Measurements from ENCODE around the gene PXN. TPM values are rescaled to one million over a fixed set of nuclear protein-coding genes. Genes with fewer than 3 reads are reported as not detected.

The PXN gene
- total RNA-seq, 6 experiments from 2014 or later, result 15.1 to 32.6 (median 24.1) TPM

DNA sequence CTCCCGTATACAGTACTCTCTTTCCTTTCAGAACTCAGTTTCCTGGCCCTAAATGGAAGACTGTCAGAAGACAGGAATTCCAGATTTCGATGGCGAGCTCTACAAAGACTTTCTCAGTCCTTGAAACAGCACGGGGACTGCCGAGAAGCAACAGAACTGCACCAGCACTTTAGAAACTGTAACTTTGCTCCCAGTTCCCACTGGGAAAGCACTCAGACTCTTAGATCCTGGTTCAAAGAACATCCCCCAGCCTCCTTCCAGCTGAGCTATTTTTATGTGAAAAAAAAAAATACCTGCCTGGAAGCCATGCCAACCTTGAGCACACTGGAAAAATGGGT is 1.8 kb downstream of the PXN start:
- H3K9me3 ChIP-seq, result no peaks in the 10 kb centered on the region
- WGBS (ENCODE audit: insufficient coverage, low coverage, low lambda C conversion rate, missing lambda C conversion rate), result 60% methylated on average over 5 of the region's 5 CpGs
- no peak for ATAC-seq
- H3K4me1 ChIP-seq, result peaks cover 0 to 26% (median 6%) of the 10 kb centered on the region in 4 donors
- H3K27ac ChIP-seq, result peak overlapping the region; percentile 79 to 88 (median 79)
- intact Hi-C loops (cut with DNase I), result loop anchor here in 1 of 2 donors (5.0 kb wide), 1 partner anchor 36 kb away; no protein-coding TSS in a partner anchor
- H3K36me3 ChIP-seq, result no peaks in the 10 kb centered on the region
- TF ChIP-seq CTCF (IDR thresholded peaks at IDR 0.05) (no peak), POLR2A (IDR thresholded peaks at IDR 0.05) (no peak)
- DNase-seq, result no peak
- H3K27me3 ChIP-seq, result no peaks in the 10 kb centered on the region
- peak overlapping the region; percentile 4 to 88 (median 87) for H3K4me3 ChIP-seq

DNA sequence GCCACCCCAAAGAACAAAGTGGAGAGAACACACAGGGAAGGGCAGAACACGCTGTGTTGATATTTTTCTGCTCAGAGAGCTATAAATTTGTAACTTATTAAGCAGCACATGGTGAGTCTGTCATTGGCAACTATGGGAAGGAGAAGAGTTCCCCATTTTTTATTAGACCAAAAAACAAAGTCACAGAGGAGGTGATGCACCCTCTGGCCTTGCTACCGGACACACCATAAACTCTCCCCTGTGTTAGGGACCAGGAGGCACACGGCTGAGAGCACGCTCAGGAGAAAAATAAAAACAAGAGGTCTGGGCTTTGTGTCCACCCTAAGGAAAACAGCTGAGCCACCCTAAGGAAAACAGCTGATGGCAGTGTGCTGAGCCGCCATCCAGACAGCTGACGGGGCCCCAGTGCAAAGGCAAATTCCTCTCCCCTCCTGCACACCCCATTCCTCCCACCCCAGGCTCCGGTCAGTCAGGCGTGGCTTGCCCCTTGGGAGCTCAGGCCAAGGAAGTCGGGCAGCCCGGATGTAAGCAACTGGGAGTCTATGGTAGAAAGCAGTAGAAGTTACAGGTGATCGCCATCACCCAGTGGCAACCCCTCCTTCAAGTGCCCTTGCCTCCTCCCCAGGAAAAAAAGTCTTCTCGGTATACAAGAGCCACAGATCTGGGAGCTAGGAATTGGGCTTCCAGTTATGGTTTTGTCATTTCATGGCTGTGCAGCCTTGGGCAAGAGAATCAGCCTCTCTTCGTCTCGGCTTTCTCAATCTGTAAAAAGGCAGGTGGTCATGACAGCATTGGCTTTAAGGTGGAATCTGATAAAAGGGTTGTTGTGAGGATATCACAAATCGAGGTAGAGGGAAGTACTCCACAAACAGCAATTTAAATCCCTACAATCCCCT is 2.4 kb downstream of the PXN start:
- no peaks in the 10 kb centered on the region for H3K36me3 ChIP-seq
- ATAC-seq, result no peak
- no peak for TF ChIP-seq POLR2A (IDR thresholded peaks at IDR 0.05)
- TF ChIP-seq CTCF (IDR thresholded peaks at IDR 0.05), result no peak
- H3K27ac ChIP-seq, result peak overlapping the region; percentile 79 to 88 (median 79)
- H3K4me1 ChIP-seq, result peaks cover 0 to 24% (median 6%) of the 10 kb centered on the region in 4 donors
- peak overlapping the region in 2 of 3 donors; percentile 4 to 88 for H3K4me3 ChIP-seq
- intact Hi-C loops (cut with DNase I), result loop anchor here in 1 of 2 donors (5.0 kb wide), 1 partner anchor 36 kb away; no protein-coding TSS in a partner anchor
- no peaks in the 10 kb centered on the region for H3K9me3 ChIP-seq
- DNase-seq, result peak in 1 of 3 donors; percentile 54
- H3K27me3 ChIP-seq, result no peaks in the 10 kb centered on the region
- 38% methylated on average over 10 of the region's 15 CpGs for WGBS (ENCODE audit: insufficient coverage, low coverage, low lambda C conversion rate, missing lambda C conversion rate)

DNA sequence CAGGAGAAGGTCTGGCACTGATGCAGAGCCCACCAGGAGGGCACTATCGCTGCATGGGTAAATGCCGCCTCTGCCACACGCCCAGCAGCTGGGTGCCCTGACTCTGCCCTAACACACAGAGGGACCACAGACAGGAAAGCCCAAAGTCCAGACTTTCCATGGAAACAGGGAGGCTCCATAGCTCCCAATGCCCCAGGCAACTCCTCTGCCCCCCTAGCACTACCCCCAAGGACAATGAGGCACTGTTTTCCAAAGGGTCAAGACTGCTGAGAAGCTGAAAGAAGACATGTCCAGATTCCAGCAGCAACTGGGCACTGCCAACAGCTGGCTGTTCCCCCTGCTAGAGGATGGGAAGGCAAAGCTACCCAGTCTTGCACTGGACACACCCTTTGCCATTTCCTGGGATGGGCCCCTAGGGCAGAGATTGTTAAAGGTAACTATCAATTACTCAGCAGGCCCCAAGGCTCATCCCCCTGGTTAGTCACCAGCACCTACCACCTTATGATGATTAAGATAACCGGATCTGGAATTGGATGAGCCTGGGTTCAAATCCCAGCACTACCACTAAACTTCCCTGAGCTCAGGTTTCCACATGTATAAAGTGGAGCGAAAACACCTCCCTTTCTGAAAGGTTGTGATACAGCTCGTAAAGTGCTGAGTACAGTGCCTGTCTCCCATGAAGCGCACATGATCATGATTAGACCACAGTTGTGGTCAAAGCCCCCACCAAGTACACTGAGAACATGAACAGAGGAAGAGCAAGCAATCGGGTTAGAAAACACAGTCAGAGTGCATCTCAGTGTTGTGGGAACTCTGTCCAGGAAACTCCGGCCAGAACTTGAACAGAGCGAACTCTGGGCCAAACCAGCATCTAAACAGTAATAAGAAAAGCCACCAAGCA is 3.3 kb downstream of the PXN start:
- no peaks in the 10 kb centered on the region for H3K27me3 ChIP-seq
- peak overlapping the region; percentile 50 to 88 (median 79) for H3K27ac ChIP-seq
- H3K4me1 ChIP-seq, result peaks cover 0 to 19% (median 6%) of the 10 kb centered on the region in 4 donors
- TF ChIP-seq POLR2A (IDR thresholded peaks at IDR 0.05), result no peak
- TF ChIP-seq CTCF (IDR thresholded peaks at IDR 0.05), result no peak
- ATAC-seq (peak in 1 of 4 donors; percentile 4), DNase-seq (peak in 1 of 3 donors; percentile 48)
- no peak overlapping the region for H3K4me3 ChIP-seq
- no peaks in the 10 kb centered on the region for H3K36me3 ChIP-seq
- no peaks in the 10 kb centered on the region for H3K9me3 ChIP-seq
- intact Hi-C loops (cut with DNase I), result loop anchor here in 1 of 2 donors (5.0 kb wide), 1 partner anchor 35 kb away; no protein-coding TSS in a partner anchor
- WGBS (ENCODE audit: insufficient coverage, low coverage, low lambda C conversion rate, missing lambda C conversion rate), result 34% methylated on average over 6 of the region's 10 CpGs

DNA sequence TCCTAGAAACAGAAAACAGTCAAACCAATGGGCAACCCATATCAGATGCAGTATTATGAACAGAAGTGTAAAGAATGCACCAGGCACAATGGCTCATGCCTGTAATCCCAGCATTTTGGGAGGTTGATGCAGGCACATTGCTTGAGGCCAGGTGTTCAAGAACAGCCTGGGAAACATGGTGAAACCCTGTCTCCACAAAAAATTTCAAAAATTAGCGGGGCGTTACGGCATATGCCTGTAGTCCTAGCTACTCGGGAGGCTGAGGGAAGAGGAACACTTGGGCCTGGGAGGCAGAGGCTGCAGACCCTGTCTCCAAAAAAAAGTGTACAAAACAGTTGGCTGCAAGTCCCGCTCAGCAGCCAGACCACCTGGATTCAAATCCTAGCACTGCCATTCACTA is 4.9 kb downstream of the PXN start:
- H3K9me3 ChIP-seq, result no peaks in the 10 kb centered on the region
- WGBS (ENCODE audit: insufficient coverage, low coverage, low lambda C conversion rate, missing lambda C conversion rate), result 87% methylated on average over 3 of the region's 5 CpGs
- TF ChIP-seq POLR2A (IDR thresholded peaks at IDR 0.05) (no peak), CTCF (IDR thresholded peaks at IDR 0.05) (no peak)
- H3K4me1 ChIP-seq, result peaks cover 0 to 19% (median 6%) of the 10 kb centered on the region in 4 donors
- ATAC-seq (no peak), DNase-seq (no peak)
- no peak overlapping the region for H3K4me3 ChIP-seq
- H3K36me3 ChIP-seq, result no peaks in the 10 kb centered on the region
- intact Hi-C loops (cut with DNase I), result loop anchor here in 1 of 2 donors (5.0 kb wide), 1 partner anchor 33 kb away; no protein-coding TSS in a partner anchor
- H3K27ac ChIP-seq, result no peak overlapping the region
- no peaks in the 10 kb centered on the region for H3K27me3 ChIP-seq

Measured in right lobe of liver (tissue), 6 donors.